ENCODE data around the gene PARP4. TPM values are rescaled to one million over a fixed set of nuclear protein-coding genes. Genes with fewer than 3 reads are reported as not detected.
"Not testable (repeated sequence)": the region's sequence is repeated elsewhere in the genome, so short reads cannot be mapped to it uniquely, and the experiment has no call there.

Gene PARP4
- total RNA-seq, 1 donor from 2014 or later = 31.5 TPM

DNA sequence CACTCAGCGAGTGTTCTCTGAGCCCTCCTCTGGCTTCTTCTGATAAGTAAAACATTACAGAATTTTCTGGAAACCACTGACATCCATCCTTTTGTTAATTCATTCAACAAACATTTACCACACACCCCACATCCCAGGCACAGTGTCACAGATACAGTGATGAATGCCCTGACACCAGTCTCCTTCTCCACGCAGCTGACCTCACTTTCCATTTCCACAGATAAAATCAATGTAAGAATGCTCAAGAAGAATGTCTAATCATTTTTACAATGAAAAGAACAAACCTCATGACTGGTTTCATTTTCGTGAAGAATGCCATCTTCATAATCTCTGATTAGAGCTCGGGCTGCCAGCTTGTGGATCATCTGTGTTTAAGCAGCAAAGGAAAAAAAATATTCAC lies 69.2 kb downstream of the PARP4 start:
- DNase-seq (ENCODE audit: extremely low spot score, unreplicated experiment) = no peak
- peaks cover 55% of the 10 kb centered on the region for H3K36me3 Mint-ChIP-seq (ENCODE audit: unreplicated experiment)

DNA sequence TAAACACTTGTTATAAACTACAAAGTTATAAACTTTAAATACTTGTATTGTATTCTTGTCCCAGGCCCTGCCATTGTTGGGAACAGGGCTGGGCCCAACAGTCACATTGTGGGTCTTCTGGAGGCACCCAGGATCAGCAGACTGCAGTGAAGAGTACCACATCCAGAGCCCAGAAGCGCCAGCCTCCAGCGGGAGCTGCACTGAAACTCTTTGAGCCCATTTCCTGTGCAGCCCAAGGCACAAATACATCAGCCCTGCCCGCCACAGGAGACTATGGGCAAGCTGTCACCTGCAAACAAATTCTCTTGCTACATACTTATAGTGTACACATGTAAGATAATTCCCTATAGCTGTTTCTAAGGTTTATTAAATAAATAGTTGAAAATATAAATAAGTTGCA lies 86.5 kb downstream of the PARP4 start:
- not testable (repeated sequence) for H3K27ac Mint-ChIP-seq (ENCODE audit: unreplicated experiment); DNase-seq (ENCODE audit: extremely low spot score, unreplicated experiment); H3K4me1 Mint-ChIP-seq (ENCODE audit: unreplicated experiment); H3K4me3 Mint-ChIP-seq (ENCODE audit: unreplicated experiment); H3K27me3 Mint-ChIP-seq (ENCODE audit: unreplicated experiment)
- H3K9me3 Mint-ChIP-seq (ENCODE audit: unreplicated experiment) = peaks cover 13% of the 10 kb centered on the region
- peaks cover 32% of the 10 kb centered on the region for H3K36me3 Mint-ChIP-seq (ENCODE audit: unreplicated experiment)

More for the DNA sequence above, 69.2 kb downstream of the PARP4 start:
- Mint-ChIP-seq H3K27me3 (ENCODE audit: unreplicated experiment) (no peaks in the 10 kb centered on the region), H3K4me3 (ENCODE audit: unreplicated experiment) (no peak overlapping the region), H3K4me1 (ENCODE audit: unreplicated experiment) (no peaks in the 10 kb centered on the region), H3K27ac (ENCODE audit: unreplicated experiment) (no peak overlapping the region), H3K9me3 (ENCODE audit: unreplicated experiment) (no peaks in the 10 kb centered on the region)
- TF ChIP-seq, protein P1, sequence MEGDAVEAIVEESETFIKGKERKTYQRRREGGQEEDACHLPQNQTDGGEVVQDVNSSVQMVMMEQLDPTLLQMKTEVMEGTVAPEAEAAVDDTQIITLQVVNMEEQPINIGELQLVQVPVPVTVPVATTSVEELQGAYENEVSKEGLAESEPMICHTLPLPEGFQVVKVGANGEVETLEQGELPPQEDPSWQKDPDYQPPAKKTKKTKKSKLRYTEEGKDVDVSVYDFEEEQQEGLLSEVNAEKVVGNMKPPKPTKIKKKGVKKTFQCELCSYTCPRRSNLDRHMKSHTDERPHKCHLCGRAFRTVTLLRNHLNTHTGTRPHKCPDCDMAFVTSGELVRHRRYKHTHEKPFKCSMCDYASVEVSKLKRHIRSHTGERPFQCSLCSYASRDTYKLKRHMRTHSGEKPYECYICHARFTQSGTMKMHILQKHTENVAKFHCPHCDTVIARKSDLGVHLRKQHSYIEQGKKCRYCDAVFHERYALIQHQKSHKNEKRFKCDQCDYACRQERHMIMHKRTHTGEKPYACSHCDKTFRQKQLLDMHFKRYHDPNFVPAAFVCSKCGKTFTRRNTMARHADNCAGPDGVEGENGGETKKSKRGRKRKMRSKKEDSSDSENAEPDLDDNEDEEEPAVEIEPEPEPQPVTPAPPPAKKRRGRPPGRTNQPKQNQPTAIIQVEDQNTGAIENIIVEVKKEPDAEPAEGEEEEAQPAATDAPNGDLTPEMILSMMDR (IDR thresholded peaks at IDR 0.05) = no peak

DNA sequence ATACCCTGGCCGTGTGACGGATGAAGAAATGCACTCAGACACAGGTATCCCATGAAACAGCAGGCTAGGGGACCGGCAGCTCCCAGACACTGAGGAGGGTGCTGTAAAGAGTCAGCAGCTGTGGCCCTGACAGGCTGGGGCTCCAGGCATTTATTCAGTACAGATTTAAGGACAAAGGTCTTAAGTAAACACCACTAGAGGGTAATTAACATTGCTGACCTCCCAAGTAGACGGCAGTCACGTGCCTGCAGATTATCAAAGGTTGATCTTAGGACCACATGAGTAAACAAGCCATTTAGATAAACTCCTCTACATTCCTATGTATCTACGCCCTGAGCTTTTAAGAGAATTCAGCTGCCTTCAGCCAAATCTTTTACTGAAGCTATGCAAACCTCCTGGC lies 92.9 kb downstream of the PARP4 start:
- Mint-ChIP-seq H3K9me3 (ENCODE audit: unreplicated experiment) (peaks cover 24% of the 10 kb centered on the region), H3K36me3 (ENCODE audit: unreplicated experiment) (peaks cover 36% of the 10 kb centered on the region)
- H3K4me1 Mint-ChIP-seq (ENCODE audit: unreplicated experiment); H3K4me3 Mint-ChIP-seq (ENCODE audit: unreplicated experiment); H3K27ac Mint-ChIP-seq (ENCODE audit: unreplicated experiment); H3K27me3 Mint-ChIP-seq (ENCODE audit: unreplicated experiment); DNase-seq (ENCODE audit: extremely low spot score, unreplicated experiment): not testable (repeated sequence)

DNA sequence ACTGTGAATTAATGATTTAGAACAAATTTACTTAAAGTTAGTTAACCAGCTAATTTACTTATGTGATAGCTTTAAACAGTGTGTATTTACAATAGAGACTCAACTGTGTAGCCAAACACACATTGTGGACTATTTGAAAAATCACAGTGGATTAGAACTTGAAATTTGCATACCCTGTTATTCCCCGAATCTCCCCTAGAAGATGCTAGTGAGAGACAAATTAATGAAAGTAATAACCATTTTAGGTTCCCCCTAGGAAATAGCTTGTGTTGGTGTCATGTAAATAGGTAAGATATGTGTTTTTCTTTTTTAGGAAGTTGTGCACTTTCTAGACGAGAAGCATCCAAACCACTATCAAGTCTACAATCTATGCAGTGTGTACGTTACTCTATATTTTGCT lies 104.7 kb downstream of the PARP4 start:
- Mint-ChIP-seq H3K4me1 (ENCODE audit: unreplicated experiment) (no peaks in the 10 kb centered on the region), H3K9me3 (ENCODE audit: unreplicated experiment) (no peaks in the 10 kb centered on the region), H3K27me3 (ENCODE audit: unreplicated experiment) (peaks cover 42% of the 10 kb centered on the region), H3K27ac (ENCODE audit: unreplicated experiment) (no peak overlapping the region), H3K4me3 (ENCODE audit: unreplicated experiment) (no peak overlapping the region), H3K36me3 (ENCODE audit: unreplicated experiment) (no peaks in the 10 kb centered on the region)
- DNase-seq (ENCODE audit: extremely low spot score, unreplicated experiment) = no peak
- TF ChIP-seq, protein P1 (IDR thresholded peaks at IDR 0.05) = peak; percentile 17

DNA sequence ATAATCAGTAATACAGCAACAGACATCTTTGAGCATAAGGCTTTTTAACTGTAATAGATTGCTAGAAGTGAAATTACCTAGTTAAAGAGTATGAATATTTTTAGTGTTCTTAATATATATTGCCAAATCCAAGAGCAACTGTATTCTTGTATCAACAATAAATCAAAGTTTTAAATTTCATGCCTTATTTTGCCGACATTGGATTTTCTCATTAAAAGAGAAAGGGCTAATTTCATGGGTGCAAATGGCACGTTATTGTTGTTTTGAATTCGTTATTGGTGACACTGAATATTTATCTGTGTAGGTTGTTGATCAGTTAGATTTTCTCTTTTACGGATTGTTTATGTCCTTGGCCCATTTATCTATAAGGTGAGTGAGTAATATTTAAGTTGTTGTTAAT lies 106.1 kb downstream of the PARP4 start:
- H3K27ac Mint-ChIP-seq (ENCODE audit: unreplicated experiment) = no peak overlapping the region
- no peak overlapping the region for H3K4me3 Mint-ChIP-seq (ENCODE audit: unreplicated experiment)
- TF ChIP-seq, protein P1 (IDR thresholded peaks at IDR 0.05) = no peak
- H3K27me3 Mint-ChIP-seq (ENCODE audit: unreplicated experiment) = peaks cover 45% of the 10 kb centered on the region
- H3K4me1 Mint-ChIP-seq (ENCODE audit: unreplicated experiment) = no peaks in the 10 kb centered on the region
- H3K36me3 Mint-ChIP-seq (ENCODE audit: unreplicated experiment) = no peaks in the 10 kb centered on the region
- no peak for DNase-seq (ENCODE audit: extremely low spot score, unreplicated experiment)
- H3K9me3 Mint-ChIP-seq (ENCODE audit: unreplicated experiment) = no peaks in the 10 kb centered on the region

DNA sequence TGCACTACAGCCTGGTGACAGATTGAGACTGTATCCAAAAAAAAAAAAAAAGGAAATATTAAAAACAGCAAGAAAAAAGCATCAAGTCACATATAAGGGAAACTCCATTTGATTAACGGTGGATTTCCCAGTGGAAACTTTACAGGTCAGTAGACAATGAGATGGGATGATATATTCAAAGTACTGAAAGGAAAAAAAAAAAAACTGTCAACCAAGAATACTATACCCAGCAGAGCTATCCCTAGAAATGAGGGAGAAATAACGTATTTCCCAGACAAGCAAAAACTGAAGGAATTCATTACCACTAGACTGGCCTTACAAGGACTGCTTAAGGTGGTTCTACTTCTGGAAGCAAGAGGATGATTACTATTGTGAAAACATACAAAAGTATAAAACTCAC lies 115.8 kb downstream of the PARP4 start:
- Mint-ChIP-seq H3K27me3 (ENCODE audit: unreplicated experiment) (peaks cover 3% of the 10 kb centered on the region), H3K9me3 (ENCODE audit: unreplicated experiment) (peaks cover 17% of the 10 kb centered on the region), H3K4me3 (ENCODE audit: unreplicated experiment) (no peak overlapping the region), H3K27ac (ENCODE audit: unreplicated experiment) (no peak overlapping the region), H3K4me1 (ENCODE audit: unreplicated experiment) (no peaks in the 10 kb centered on the region), H3K36me3 (ENCODE audit: unreplicated experiment) (no peaks in the 10 kb centered on the region)
- no peak for DNase-seq (ENCODE audit: extremely low spot score, unreplicated experiment)
- TF ChIP-seq, protein P1 (IDR thresholded peaks at IDR 0.05) = no peak

Measured in osteocyte (in vitro differentiated cells).